ENCODE results near the gene NSUN5.
"Not testable (repeated sequence)": the region's sequence is repeated elsewhere in the genome, so short reads cannot be mapped to it uniquely, and the experiment has no call there.

The NSUN5 gene

GRCh38 chr7:73312831-73313520 is 4.3 kb upstream of the NSUN5 start:
- no peak overlapping the region for H3K4me3 ChIP-seq (ENCODE audit: low read depth, low read length)
- H3K79me2 ChIP-seq (ENCODE audit: control insufficient read depth, insufficient read depth, low read length, unreplicated experiment) = no peaks in the 10 kb centered on the region
- no peaks in the 10 kb centered on the region for H3K36me3 ChIP-seq (ENCODE audit: insufficient read depth, low read length)
- no peak overlapping the region for H2AFZ ChIP-seq (ENCODE audit: low read length, unreplicated experiment)
- no peaks in the 10 kb centered on the region for H3K27me3 ChIP-seq (ENCODE audit: insufficient read depth, low read length)
- no peak overlapping the region for H3K27ac ChIP-seq (ENCODE audit: low read depth, low read length)
- peaks cover under 1% of the 10 kb centered on the region for H3K4me1 ChIP-seq (ENCODE audit: control insufficient read depth, insufficient read depth, low read length, unreplicated experiment)

GRCh38 chr7:73311421-73311820 is 2.8 kb upstream of the NSUN5 start:
- not testable (repeated sequence) for H3K27me3 ChIP-seq (ENCODE audit: insufficient read depth, low read length); H3K36me3 ChIP-seq (ENCODE audit: insufficient read depth, low read length); H3K79me2 ChIP-seq (ENCODE audit: control insufficient read depth, insufficient read depth, low read length, unreplicated experiment); H3K4me1 ChIP-seq (ENCODE audit: control insufficient read depth, insufficient read depth, low read length, unreplicated experiment); H3K4me3 ChIP-seq (ENCODE audit: low read depth, low read length); H2AFZ ChIP-seq (ENCODE audit: low read length, unreplicated experiment); H3K27ac ChIP-seq (ENCODE audit: low read depth, low read length)

- Histone ChIP-seq H3K36me3 (ENCODE audit: insufficient read depth, low read length) (no peaks in the 10 kb centered on the region), H3K4me3 (ENCODE audit: low read depth, low read length) (peak overlapping the region; percentile 87), H3K27me3 (ENCODE audit: insufficient read depth, low read length) (no peaks in the 10 kb centered on the region), H3K4me1 (ENCODE audit: control insufficient read depth, insufficient read depth, low read length, unreplicated experiment) (peaks cover 5% of the 10 kb centered on the region), H3K27ac (ENCODE audit: low read depth, low read length) (no peak overlapping the region), H2AFZ (ENCODE audit: low read length, unreplicated experiment) (peak overlapping the region; percentile 57), H3K79me2 (ENCODE audit: control insufficient read depth, insufficient read depth, low read length, unreplicated experiment) (peaks cover 5% of the 10 kb centered on the region)
Measured at GRCh38 chr7:73308074-73308664, 457 bp downstream of the NSUN5 start.

- Histone ChIP-seq H2AFZ (ENCODE audit: low read length, unreplicated experiment) (no peak overlapping the region), H3K27ac (ENCODE audit: low read depth, low read length) (no peak overlapping the region), H3K4me3 (ENCODE audit: low read depth, low read length) (peak overlapping the region; percentile 87), H3K79me2 (ENCODE audit: control insufficient read depth, insufficient read depth, low read length, unreplicated experiment) (peaks cover 5% of the 10 kb centered on the region), H3K36me3 (ENCODE audit: insufficient read depth, low read length) (no peaks in the 10 kb centered on the region), H3K4me1 (ENCODE audit: control insufficient read depth, insufficient read depth, low read length, unreplicated experiment) (peaks cover 5% of the 10 kb centered on the region), H3K27me3 (ENCODE audit: insufficient read depth, low read length) (no peaks in the 10 kb centered on the region)
Measured at GRCh38 chr7:73307436-73307835, 1.2 kb downstream of the NSUN5 start.

- not testable (repeated sequence) for H3K4me3 ChIP-seq (ENCODE audit: low read depth, low read length); H3K27ac ChIP-seq (ENCODE audit: low read depth, low read length); H3K36me3 ChIP-seq (ENCODE audit: insufficient read depth, low read length); H3K4me1 ChIP-seq (ENCODE audit: control insufficient read depth, insufficient read depth, low read length, unreplicated experiment); H2AFZ ChIP-seq (ENCODE audit: low read length, unreplicated experiment); H3K79me2 ChIP-seq (ENCODE audit: control insufficient read depth, insufficient read depth, low read length, unreplicated experiment); H3K27me3 ChIP-seq (ENCODE audit: insufficient read depth, low read length)
Measured at GRCh38 chr7:73304612-73305387, 3.8 kb downstream of the NSUN5 start.

- Histone ChIP-seq H3K27ac (ENCODE audit: low read depth, low read length) (no peak overlapping the region), H3K79me2 (ENCODE audit: control insufficient read depth, insufficient read depth, low read length, unreplicated experiment) (peaks cover 5% of the 10 kb centered on the region), H3K4me3 (ENCODE audit: low read depth, low read length) (no peak overlapping the region), H3K4me1 (ENCODE audit: control insufficient read depth, insufficient read depth, low read length, unreplicated experiment) (peaks cover 5% of the 10 kb centered on the region), H3K36me3 (ENCODE audit: insufficient read depth, low read length) (no peaks in the 10 kb centered on the region), H3K27me3 (ENCODE audit: insufficient read depth, low read length) (no peaks in the 10 kb centered on the region), H2AFZ (ENCODE audit: low read length, unreplicated experiment) (no peak overlapping the region)
Measured at GRCh38 chr7:73304071-73304470, 4.6 kb downstream of the NSUN5 start.

GRCh38 chr7:73303546-73303945 is 5.1 kb downstream of the NSUN5 start:
- no peaks in the 10 kb centered on the region for H3K36me3 ChIP-seq (ENCODE audit: insufficient read depth, low read length)
- peaks cover 5% of the 10 kb centered on the region for H3K4me1 ChIP-seq (ENCODE audit: control insufficient read depth, insufficient read depth, low read length, unreplicated experiment)
- no peak overlapping the region for H3K27ac ChIP-seq (ENCODE audit: low read depth, low read length)
- H3K79me2 ChIP-seq (ENCODE audit: control insufficient read depth, insufficient read depth, low read length, unreplicated experiment) = peaks cover 5% of the 10 kb centered on the region
- no peak overlapping the region for H2AFZ ChIP-seq (ENCODE audit: low read length, unreplicated experiment)
- H3K27me3 ChIP-seq (ENCODE audit: insufficient read depth, low read length) = no peaks in the 10 kb centered on the region
- no peak overlapping the region for H3K4me3 ChIP-seq (ENCODE audit: low read depth, low read length)

- not testable (repeated sequence) for H2AFZ ChIP-seq (ENCODE audit: low read length, unreplicated experiment); H3K27ac ChIP-seq (ENCODE audit: low read depth, low read length); H3K4me3 ChIP-seq (ENCODE audit: low read depth, low read length); H3K79me2 ChIP-seq (ENCODE audit: control insufficient read depth, insufficient read depth, low read length, unreplicated experiment); H3K36me3 ChIP-seq (ENCODE audit: insufficient read depth, low read length); H3K4me1 ChIP-seq (ENCODE audit: control insufficient read depth, insufficient read depth, low read length, unreplicated experiment); H3K27me3 ChIP-seq (ENCODE audit: insufficient read depth, low read length)
Measured at GRCh38 chr7:73302846-73303245, 5.8 kb downstream of the NSUN5 start.

- not testable (repeated sequence) for H2AFZ ChIP-seq (ENCODE audit: low read length, unreplicated experiment); H3K27me3 ChIP-seq (ENCODE audit: insufficient read depth, low read length); H3K36me3 ChIP-seq (ENCODE audit: insufficient read depth, low read length); H3K27ac ChIP-seq (ENCODE audit: low read depth, low read length); H3K4me3 ChIP-seq (ENCODE audit: low read depth, low read length); H3K4me1 ChIP-seq (ENCODE audit: control insufficient read depth, insufficient read depth, low read length, unreplicated experiment); H3K79me2 ChIP-seq (ENCODE audit: control insufficient read depth, insufficient read depth, low read length, unreplicated experiment)
Measured at GRCh38 chr7:73301108-73301507, 7.5 kb downstream of the NSUN5 start.

GRCh38 chr7:73299812-73300211 is 8.8 kb downstream of the NSUN5 start:
- H3K36me3 ChIP-seq (ENCODE audit: insufficient read depth, low read length); H3K4me3 ChIP-seq (ENCODE audit: low read depth, low read length); H3K27ac ChIP-seq (ENCODE audit: low read depth, low read length); H3K4me1 ChIP-seq (ENCODE audit: control insufficient read depth, insufficient read depth, low read length, unreplicated experiment); H3K27me3 ChIP-seq (ENCODE audit: insufficient read depth, low read length); H2AFZ ChIP-seq (ENCODE audit: low read length, unreplicated experiment); H3K79me2 ChIP-seq (ENCODE audit: control insufficient read depth, insufficient read depth, low read length, unreplicated experiment): not testable (repeated sequence)

GRCh38 chr7:73297706-73298105 is 10.9 kb downstream of the NSUN5 start:
- not testable (repeated sequence) for H3K36me3 ChIP-seq (ENCODE audit: insufficient read depth, low read length); H3K79me2 ChIP-seq (ENCODE audit: control insufficient read depth, insufficient read depth, low read length, unreplicated experiment); H2AFZ ChIP-seq (ENCODE audit: low read length, unreplicated experiment); H3K4me3 ChIP-seq (ENCODE audit: low read depth, low read length); H3K27ac ChIP-seq (ENCODE audit: low read depth, low read length); H3K4me1 ChIP-seq (ENCODE audit: control insufficient read depth, insufficient read depth, low read length, unreplicated experiment); H3K27me3 ChIP-seq (ENCODE audit: insufficient read depth, low read length)

Measured in ACC112 (cell line).